Brain microvascular endothelial cell (primary cell): ENCODE data around the gene KRTAP2-1.
"Not testable (repeated sequence)": the region's sequence is repeated elsewhere in the genome, so short reads cannot be mapped to it uniquely, and the experiment has no call there.

Source experiments
- DNase-seq: peaks from one replicate; pipeline ENCODE4 v3.0.0-alpha.2; 2020
- H3K27ac ChIP-seq: fragments of 250-450 bp; sonication (Bioruptor Pico); 2 replicates; pipeline ENCODE4 v1.5.1; 2020; ENCODE audit warnings: mild to moderate bottlenecking, moderate library complexity
- H3K27me3 ChIP-seq: fragments of 250-450 bp; sonication (Bioruptor Pico); replicated peaks from 2 replicates; pipeline ENCODE4 v1.5.1; 2020; ENCODE audit warnings: mild to moderate bottlenecking
- H3K36me3 ChIP-seq: fragments of 250-450 bp; sonication (Bioruptor Pico); replicated peaks from 2 replicates; pipeline ENCODE4 v1.5.1; 2020; ENCODE audit warnings: mild to moderate bottlenecking
- H3K4me3 ChIP-seq: 2 replicates; pipeline ENCODE4 v1.5.1; 2011; ENCODE audit warnings: low read depth, mild to moderate bottlenecking, control low read depth, low read length, moderate library complexity
- in situ Hi-C: cut with HindIII; loops from 2 replicates; pipeline ENCODE4 v1.10.0; 2017; ENCODE audit warnings: low sequenced_read_pairs, low pct_ligation_motif_present
- TF ChIP-seq, protein P1 (sequence below): IDR thresholded peaks from 2 replicates; pipeline ENCODE4 v1.5.1; 2011; ENCODE audit warnings: low read depth, mild to moderate bottlenecking, moderate library complexity, low read length, control low read depth, inconsistent platforms; ENCODE audit errors: missing control alignments

Gene KRTAP2-1

DNA sequence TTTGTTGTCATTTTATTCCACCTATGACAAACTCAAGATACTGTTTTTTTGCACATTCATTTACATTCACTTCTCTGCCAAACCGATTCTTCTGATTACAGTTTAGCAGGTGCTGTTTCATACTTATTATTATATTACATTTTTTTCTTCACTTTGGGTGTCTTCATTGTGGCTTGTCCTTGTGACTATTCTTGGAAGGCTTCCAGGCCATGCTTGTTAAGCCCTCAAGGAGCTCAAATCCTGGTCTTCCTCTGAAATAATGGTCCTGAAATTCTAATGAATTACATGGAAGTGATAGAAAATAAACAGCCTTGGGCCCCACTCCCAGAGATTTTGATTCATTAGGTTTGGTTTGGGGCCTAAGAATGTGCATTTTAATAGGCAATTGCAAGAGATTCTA is 17.2 kb upstream of the KRTAP2-1 start:
- no peaks in the 10 kb centered on the region for H3K27me3 ChIP-seq
- no peak overlapping the region for H3K4me3 ChIP-seq
- in situ Hi-C loops = no loop called here
- TF ChIP-seq, protein P1, sequence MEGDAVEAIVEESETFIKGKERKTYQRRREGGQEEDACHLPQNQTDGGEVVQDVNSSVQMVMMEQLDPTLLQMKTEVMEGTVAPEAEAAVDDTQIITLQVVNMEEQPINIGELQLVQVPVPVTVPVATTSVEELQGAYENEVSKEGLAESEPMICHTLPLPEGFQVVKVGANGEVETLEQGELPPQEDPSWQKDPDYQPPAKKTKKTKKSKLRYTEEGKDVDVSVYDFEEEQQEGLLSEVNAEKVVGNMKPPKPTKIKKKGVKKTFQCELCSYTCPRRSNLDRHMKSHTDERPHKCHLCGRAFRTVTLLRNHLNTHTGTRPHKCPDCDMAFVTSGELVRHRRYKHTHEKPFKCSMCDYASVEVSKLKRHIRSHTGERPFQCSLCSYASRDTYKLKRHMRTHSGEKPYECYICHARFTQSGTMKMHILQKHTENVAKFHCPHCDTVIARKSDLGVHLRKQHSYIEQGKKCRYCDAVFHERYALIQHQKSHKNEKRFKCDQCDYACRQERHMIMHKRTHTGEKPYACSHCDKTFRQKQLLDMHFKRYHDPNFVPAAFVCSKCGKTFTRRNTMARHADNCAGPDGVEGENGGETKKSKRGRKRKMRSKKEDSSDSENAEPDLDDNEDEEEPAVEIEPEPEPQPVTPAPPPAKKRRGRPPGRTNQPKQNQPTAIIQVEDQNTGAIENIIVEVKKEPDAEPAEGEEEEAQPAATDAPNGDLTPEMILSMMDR = no peak
- H3K36me3 ChIP-seq = no peaks in the 10 kb centered on the region
- H3K27ac ChIP-seq = no peak overlapping the region
- no peak for DNase-seq

DNA sequence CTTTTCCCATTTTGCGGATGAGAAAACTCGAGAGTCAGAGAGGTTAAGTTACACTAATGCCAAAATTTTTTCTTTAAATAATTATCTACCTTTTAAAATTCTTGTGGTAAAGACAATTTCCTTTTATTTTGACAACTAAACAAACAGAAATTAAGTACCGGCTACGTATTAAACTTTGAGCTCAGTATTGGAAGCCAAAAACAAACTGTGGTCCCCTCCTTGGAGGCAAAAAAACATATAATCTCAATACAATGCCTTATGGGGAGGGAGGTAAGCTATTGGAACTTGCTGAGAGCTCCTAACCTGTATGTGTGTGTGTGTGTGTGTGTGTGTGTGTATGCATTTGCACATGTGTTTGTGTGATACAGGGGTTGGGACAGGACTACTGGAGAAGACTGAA is 16.3 kb upstream of the KRTAP2-1 start:
- no peaks in the 10 kb centered on the region for H3K27me3 ChIP-seq
- DNase-seq = no peak
- H3K36me3 ChIP-seq = no peaks in the 10 kb centered on the region
- in situ Hi-C loops = no loop called here
- H3K27ac ChIP-seq = no peak overlapping the region
- H3K4me3 ChIP-seq = no peak overlapping the region
- TF ChIP-seq, protein P1 = no peak

DNA sequence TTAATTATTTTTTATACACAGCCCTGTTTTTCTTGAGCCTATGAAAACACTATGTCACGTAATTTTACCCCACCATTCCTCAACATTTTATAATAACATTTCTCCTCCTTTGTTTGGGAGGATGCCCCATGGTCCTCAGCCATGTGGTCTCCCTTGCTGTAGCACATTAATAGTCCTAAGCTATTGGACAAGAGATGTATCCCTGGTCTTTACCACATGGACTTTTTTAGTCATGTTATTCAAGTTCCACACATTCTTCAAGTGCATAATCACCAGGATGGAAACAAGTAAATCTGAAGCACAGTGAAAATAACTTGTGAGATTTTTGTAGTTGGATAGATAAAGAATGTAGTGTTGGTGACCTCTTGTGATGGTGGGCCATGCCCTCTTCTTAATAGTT is 14.8 kb upstream of the KRTAP2-1 start:
- Histone ChIP-seq H3K27me3 (no peaks in the 10 kb centered on the region), H3K27ac (peak overlapping the region; percentile 89), H3K36me3 (no peaks in the 10 kb centered on the region), H3K4me3 (no peak overlapping the region)
- in situ Hi-C loops = no loop called here
- TF ChIP-seq, protein P1 = no peak
- peak; percentile 75 for DNase-seq

DNA sequence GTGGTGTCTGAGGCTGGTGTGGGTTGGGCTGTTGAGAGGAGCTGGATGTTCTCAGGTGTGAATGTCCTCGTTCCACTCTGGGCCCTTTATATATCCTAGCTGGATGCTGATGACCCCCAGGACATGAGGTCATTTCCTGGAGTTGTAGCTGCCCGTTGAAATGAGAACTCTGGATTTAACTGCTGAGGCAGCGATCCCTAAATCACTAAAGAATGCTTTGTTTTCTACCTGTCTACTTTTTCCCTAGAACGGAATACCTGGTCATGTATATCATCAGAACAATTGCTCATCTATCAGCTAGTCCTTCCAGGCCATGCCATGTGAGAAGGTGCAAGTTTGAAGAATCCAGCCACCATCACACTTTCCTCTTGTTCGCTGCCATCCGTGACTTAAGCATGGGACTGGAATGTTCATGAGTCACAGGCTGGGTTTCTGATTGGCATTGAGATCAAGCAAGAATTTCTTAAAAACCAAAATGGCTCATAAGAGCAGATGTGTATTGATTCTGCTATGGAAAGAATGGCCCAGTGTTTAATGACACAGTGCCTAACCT is 13.0 kb upstream of the KRTAP2-1 start, which contains the start of gene KRTAP2-3:
KRTAP2-3 (minus strand) TSS at position 63 of the 553 bp plus-strand sequence. CDS start 64 bp downstream, outside the sequence.
- Histone ChIP-seq H3K27me3 (no peaks in the 10 kb centered on the region), H3K27ac (peak within 1 kb of the TSS; percentile 89), H3K36me3 (no peaks in the 10 kb centered on the region), H3K4me3 (no peak within 1 kb of the TSS)
- in situ Hi-C loops = no loop called here
- TF ChIP-seq, protein P1 = no peak
- peak; percentile 89 for DNase-seq

DNA sequence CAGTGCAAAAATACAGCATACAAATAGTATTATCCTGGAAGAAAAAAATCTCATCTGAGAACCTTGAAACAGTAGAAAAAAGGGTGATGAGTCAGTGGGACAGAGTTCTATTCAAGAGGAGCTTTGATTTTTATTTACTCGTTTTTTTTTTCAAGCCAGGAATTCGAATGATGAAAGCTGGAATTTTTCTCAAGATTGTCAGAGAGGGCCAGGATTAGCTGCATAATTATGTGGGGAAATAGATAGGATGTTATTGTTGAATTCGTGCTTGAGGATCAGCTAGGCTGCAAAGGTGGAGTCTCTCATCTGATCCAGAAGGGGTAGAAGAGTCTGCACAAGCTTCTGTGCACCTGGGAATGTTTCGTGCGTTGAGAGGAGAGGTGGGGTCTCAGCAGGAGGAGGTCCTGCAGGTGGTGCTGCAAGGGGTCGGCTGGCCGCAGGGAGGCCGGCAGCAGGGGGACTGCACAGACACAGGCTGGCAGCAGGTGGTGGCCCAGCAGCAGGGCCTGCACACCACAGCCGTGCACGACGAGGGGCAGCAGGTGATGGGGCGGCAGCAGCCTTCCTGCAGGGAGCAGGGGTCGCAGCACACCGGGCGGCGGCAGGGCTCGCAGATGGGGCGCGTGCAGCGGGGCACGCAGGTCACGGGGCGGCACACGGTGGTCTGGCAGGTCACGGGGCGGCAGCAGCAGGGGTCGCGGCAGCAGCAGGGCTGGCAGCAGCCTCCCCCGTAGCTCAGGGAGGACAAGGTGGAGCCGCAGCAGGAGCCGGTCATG is 12.3 kb upstream of the KRTAP2-1 start:
- H3K4me3 ChIP-seq, H3K27me3 ChIP-seq, in situ Hi-C loops, H3K36me3 ChIP-seq: not testable (repeated sequence)
- DNase-seq = peak; percentile 51
- peak overlapping the region; percentile 89 for H3K27ac ChIP-seq

DNA sequence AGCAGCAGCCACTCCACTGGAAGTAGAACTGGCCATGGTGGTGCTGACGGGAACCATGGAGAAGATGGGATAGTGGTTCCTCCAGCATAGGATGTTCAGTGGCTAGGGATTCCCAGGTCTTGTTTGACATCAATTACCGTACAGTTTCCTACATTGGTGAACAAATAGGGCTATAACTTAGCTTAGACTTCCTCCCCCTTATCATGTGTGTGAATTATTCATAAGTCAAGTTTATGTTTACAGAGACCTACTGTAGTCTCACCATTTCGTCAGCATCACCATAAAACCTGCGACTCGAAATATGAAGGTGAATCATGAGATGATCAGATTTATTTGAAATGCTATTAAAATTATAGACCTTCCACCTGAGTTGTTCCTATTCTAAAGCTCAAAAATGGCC is 11.6 kb upstream of the KRTAP2-1 start:
- H3K27ac ChIP-seq = peak overlapping the region; percentile 71
- no peaks in the 10 kb centered on the region for H3K36me3 ChIP-seq
- no peak overlapping the region for H3K4me3 ChIP-seq
- TF ChIP-seq, protein P1 = no peak
- no peak for DNase-seq
- in situ Hi-C loops = no loop called here
- H3K27me3 ChIP-seq = no peaks in the 10 kb centered on the region
